GM21576 (cell line): ENCODE data around the gene VPS33B.
"Not testable (repeated sequence)": the region's sequence is repeated elsewhere in the genome, so short reads cannot be mapped to it uniquely, and the experiment has no call there.

Experiments
- ATAC-seq: cut with Tn5 transposase; IDR thresholded peaks from one replicate; pipeline ENCODE4 v1.9.1; 2021; ENCODE audit warnings: mild to moderate bottlenecking, moderate library complexity; ENCODE audit not compliant: unreplicated experiment

The VPS33B gene

DNA sequence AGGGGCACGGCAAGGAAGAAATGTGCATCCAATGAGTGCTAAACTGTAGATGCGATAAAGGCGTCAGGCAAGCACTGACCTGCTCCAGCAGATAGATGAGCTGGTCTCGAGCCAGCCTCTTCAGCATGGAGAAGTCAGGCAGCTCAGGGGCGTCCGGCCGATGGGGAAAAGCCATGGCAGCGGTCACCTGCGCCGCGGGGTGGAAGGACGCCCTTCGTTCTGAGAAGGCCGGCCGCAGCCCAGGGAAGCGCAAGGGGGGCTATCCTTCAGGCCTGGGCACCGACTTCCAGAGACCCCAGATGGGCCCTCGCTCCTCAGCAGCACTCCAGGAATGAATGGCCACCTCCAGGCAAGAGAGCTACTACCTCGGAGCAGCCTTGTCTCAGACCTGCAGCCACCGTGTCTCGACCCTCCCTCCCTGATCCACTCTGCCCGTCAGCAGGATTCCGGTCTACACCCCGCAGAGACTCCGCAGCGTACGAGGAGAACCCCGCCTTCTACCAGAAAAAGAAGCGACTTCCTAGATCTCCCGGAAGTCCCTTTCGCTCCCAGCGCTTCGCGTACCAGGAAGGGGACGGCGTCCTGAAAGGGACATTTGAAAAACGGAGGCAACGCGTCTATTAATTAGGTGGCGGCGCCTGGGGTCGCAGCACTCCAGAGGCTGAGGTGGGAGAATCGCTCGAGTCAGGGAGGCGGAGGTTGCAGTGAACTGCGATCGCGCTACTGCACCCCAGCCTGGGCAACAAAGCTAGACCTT is at the start of gene VPS33B:
TSS of gene VPS33B (minus strand) at position 520 of the 757 bp plus-strand sequence. CDS start at position 175, 345 bp downstream.
- ATAC-seq = peak; percentile 73

- ATAC-seq = no peak
These were observed 49.8 kb upstream of the VPS33B start for GRCh38 chr15:91072161-91072560.

DNA sequence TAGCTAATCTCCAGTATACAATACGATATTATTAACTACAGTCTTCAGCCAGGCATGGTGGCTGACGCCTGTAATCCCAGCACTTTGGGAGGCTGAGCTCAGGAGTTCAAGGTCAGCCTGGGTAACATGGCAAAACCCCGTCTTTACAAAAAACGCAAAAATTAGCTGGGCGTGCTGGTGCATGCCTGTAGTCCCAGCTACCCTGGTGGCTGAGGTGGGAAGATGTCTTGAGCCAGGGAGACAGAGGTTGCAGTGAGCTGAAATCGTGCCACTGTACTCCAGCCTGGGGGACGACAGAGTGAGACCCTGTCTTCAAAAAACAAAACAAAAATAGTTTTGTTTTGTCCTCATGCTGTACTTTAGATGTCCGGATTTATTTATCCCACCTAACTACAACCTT is 48.5 kb upstream of the VPS33B start:
- no peak for ATAC-seq

DNA sequence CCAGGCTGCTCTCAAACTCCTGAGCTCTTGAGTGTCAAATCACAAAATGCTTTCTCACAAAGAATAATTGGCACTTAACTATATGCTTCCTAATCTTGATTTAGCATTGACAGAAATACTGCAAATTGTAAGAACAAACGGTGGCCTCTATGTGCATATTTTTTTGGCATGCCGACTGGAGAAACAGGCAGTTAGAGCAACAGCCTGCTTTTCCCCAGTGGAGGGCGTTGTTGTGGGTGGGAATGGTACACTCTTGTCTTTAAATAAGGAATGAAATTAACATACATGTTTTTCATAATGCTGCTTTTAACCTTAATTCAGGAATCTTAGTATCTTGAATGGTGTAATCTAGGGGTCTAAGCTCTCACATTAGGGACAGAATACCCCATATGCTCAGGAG is 46.6 kb upstream of the VPS33B start:
- no peak for ATAC-seq

GRCh38 chr15:91068436-91068835 is 46.0 kb upstream of the VPS33B start:
- no peak for ATAC-seq

DNA sequence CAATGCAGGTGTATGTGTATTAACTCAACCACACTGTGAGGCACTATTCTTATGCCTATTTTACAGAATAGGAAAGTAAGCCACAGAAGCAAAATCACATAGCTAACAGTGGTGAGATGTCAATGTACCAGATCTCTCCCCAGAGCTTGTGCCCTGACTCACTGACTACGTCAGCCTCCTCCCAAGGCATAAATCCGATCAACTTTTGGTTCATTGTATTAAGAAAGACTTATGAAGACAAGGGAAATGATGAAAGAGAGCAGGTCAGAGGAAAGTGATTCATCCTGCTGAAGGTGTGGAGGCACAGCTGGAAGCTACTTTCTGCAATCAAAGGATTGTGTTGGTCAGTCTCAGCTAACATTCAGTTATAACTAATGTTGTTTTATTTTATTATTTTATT is 44.6 kb upstream of the VPS33B start:
- ATAC-seq = no peak

DNA sequence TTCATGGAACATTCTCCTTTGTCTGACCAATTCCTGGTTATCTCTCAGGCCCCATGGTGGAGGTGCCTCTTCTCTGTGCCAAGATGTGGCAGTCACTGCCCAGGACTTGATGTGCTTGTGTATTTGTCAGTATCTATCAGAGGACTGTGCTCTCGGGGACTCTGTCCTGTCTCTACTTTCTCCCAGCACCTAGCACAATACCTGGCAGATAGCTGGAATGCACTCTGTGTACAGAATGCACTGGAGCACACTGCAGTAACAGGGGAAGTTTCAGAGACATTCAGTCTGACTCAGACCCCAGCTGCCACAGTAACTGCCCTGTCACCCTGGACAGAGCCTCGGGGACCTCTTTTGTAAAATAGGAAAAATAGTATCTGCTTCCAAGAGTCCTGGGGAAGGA is 43.1 kb upstream of the VPS33B start:
- no peak for ATAC-seq

GRCh38 chr15:91061997-91062396 is 39.6 kb upstream of the VPS33B start:
- no peak for ATAC-seq

- no peak for ATAC-seq
These were observed 38.8 kb upstream of the VPS33B start for GRCh38 chr15:91061230-91061629.

DNA sequence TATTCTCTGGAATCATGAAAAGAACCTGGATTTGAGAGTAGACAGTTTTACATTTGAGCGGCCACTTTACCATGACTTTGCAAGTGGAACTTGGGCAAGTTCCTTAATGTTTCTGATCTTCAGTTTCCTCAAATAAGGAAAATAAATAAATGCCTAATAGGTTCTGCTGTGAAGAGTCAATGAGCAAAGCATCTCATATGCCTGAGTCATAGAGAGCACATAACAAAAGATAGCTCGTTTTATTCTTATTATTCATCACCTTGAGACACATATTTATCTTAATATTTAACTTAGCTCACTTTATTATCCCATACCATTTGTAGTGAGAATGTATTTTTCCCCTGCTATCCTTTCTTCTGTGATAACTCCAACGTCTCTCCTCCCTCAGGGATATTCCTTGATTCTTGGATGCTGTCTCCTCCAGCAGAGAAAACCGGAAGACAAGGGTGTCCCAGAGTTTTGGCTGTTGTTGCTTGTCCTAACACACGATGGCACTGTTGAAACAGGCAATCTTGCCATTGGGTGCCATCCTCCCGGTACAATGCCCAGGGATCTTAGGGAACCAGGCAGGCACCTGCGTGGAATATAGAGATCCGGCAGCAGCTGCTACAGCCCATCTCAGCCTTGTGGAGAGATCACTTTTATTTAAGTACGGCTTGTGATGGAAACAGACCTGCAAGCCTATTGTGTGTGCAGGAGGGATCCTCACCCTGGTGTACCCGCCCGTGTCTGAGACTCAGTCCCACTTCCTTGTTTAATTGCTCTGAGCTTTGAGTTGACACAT is 33.3 kb upstream of the VPS33B start:
- ATAC-seq = no peak

DNA sequence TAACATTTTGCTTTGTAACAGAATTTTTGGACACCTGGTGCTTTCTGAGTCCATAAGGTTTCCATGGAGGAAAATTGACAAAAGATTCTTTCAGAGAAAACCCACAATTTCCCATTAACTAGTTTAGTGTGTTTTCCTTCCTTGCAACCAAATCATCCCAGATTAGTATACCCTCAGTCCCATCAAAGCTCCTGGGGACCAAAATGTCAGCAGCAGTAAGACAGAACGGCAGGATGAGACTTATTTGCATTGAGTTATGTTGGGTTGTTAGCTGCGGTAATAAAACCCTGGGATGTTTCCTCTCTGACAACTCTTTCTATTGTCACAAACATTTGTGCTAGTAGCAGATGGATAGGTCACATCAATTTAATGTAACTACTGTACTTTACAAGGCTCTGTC is 32.4 kb upstream of the VPS33B start:
- no peak for ATAC-seq

DNA sequence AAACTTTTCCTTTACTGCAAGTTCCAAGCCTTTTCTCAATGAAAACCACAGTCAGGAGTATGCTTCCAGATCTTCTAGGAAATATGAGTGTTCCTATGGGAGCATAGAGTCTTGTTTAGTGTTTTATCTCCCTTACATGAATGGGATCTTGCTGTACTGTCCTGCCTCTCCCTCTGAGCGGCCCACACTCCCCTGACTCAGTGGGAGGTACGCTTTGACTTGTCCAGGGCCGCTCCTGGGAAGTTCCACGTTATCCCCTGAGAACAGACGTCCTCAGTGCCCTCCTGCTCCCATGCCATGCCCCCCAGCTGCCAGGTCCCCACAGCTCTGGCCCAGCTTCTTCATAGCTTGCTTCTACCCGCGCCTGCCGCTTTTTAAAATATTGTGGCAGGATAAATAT is 28.9 kb upstream of the VPS33B start:
- ATAC-seq = no peak

GRCh38 chr15:91050128-91050455 is 27.7 kb upstream of the VPS33B start:
- ATAC-seq = peak; percentile 19

DNA sequence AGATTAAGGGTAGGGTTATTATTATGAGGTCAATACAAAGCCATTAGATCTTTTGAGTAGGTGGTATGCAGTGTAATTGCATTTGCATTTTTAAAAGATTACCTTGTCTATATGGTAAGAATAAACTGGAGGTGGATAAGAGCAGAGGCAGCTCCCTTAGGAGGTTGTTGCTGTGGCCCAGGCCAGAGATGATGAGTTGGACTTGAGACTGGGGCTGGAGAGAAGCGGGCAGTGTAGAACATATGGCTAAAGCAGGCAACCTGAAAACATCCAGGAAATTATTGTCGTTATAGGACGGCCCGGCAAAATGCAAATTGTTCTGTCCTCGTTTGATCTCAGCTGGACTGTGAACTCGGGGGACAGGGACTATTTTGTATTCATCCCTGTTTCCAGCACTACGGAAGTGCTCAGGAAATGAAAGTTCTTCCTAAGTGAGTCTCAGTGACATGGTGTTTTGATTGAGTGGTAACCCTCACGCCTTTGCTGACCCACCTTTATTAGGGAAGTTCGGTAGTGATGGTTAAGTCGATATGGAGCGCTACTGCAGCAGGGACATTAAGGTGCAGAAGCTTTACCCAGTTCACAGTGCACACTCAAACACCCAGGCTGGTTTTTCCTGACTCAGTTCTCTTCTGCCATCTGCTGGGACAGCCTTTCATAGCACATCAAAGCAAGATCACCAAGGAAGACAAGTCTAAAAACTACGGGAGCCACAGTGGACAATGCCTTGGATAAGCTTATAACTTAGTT is 27.2 kb upstream of the VPS33B start:
- peak; percentile 78 for ATAC-seq

GRCh38 chr15:91047545-91048199 is 25.3 kb upstream of the VPS33B start:
- ATAC-seq = no peak

DNA sequence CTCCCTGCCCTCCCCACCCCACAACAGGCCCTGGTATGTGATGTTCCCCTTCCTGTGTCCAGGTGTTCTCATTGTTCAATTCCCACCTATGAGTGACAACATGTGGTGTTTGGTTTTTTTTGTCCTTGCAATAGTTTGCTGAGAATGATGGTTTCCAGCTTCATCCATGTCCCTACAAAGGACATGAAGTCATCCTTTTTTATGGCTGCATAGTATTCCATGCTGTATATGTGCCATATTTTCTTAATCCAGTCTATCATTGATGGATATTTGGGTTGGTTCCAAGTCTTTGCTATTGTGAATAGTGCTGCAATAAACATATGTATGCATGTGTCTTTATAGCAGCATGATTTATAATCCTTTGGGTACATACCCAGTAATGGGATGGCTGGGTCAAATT is 23.7 kb upstream of the VPS33B start:
- not testable (repeated sequence) for ATAC-seq

- no peak for ATAC-seq
These were observed 22.7 kb upstream of the VPS33B start for GRCh38 chr15:91045065-91045464.

DNA sequence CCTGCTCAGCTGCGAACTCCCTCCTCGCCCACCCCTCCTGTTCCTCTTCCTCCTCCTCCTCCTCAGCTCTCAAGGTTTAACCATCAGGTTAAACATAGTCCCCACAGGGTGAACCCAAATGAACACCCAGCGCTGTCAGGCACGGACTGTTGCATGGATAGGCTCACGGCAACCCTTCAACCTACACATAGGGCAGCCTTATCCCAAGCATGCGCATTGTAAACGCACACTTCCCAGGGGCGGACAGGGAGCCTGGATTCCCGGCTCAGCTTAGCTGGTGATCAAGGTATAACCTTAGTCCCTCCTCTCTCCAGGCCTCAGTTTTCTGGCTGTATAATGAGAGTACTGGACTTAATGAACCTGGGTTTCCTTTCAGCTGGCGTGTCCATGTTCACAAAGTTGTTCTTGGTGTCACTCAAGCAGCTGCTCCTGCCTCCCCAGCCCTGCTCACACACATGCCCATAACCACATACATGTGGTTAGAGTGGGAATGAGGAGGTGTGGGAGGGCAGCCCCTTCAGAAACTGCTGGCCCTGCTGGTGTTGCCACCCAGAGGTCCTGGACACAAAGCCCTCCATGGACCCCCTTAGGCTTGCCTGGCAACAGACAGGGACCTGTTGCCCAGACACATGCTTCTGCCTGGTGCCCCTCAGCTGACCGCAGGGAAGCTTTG is 20.9 kb upstream of the VPS33B start:
- ATAC-seq = no peak

DNA sequence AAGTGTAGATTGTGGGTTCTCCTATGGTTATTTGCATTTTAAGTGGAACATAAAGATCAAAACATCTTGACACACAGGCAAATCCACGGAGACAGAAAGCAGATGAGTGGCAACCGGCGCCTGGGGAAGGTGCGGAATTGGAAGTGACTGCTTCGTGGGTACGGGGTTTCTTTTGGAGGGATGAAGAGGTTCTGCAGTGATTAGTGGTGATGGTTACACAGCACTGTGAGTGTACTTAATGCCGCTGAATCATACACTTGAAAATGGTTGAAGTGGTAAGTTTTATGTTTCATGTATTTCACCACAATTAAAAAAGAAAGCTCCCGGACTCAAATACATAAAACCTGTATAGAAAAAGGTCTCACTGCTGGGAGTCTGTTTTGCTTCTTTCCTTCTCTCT is 18.5 kb upstream of the VPS33B start:
- no peak for ATAC-seq

DNA sequence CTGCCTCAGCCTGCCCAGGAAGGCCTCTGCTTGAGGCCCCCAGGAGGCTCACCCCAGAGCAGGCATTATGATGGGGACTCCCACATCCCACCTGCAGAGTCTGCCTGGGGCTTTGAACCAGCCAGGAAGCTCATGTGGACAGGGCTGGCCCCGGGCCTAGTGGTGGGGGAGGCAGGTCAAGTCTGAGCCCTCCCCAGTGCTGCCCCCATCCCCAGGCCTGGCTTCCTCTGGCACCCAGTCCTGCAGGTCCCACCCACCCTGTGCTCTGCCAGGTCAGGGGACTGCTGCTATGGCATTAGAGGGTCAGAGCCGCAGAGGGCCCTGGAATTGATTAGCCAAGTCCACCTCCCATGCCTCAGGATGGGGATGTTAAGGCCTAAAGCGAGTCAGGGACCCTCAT is 17.6 kb upstream of the VPS33B start:
- ATAC-seq = no peak
